HG02981 (cell line): ENCODE data around the gene IP6K1.
"Not testable (repeated sequence)": the region's sequence is repeated elsewhere in the genome, so short reads cannot be mapped to it uniquely, and the experiment has no call there.

ENCODE experiments used
- ATAC-seq: cut with Tn5 transposase; IDR thresholded peaks from one replicate; pipeline ENCODE4 v1.9.1; 2021; ENCODE audit warnings: mild to moderate bottlenecking, moderate library complexity; ENCODE audit not compliant: unreplicated experiment

IP6K1 gene

DNA sequence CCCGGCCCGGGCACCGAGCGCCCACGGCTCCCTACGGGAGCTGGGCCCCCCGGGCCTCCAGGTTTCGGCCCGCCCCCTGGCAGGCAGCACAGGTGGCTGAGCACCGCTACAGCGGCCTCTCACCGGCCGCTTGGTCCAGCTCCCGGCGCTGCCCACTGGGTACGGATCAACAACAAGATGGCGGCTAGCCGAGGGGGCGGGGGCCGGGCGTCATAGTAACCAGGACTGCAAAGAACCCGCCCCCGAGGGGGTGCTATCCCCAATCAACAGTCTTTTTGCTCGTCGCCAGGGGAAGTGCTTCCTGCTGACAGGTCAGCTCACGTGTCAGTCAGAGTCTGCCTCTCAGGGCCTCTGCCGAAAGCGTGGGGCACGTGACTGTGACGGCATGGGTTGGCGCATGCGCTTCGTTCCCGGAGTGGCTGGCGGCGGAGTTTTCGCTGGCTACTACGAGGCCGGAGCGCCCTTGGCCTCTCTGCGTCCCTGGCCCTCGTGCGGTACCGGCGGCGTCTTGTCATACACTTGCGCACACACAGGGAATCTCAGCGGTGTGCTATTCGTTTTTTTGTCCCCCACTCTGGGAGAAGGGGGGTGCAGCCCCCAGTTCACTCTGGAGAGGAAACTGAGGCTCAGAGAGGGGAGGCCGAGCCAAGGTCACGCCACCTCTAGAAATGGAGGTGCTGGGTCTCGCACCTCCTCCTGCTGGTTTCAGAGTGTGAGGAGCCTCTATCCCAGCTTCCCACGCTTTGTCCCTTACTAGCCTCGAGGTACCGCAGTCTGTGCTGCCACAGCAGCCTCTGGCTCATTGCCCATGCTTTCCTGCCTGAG is at the start of gene IP6K1:
IP6K1 (minus strand) TSS at position 186 of the 825 bp plus-strand sequence. CDS start 38,502 bp downstream, outside the sequence.
- peak; percentile 98 for ATAC-seq

GRCh38 chr3:49831341-49831740 is 45.0 kb upstream of the IP6K1 start:
- ATAC-seq = no peak

DNA sequence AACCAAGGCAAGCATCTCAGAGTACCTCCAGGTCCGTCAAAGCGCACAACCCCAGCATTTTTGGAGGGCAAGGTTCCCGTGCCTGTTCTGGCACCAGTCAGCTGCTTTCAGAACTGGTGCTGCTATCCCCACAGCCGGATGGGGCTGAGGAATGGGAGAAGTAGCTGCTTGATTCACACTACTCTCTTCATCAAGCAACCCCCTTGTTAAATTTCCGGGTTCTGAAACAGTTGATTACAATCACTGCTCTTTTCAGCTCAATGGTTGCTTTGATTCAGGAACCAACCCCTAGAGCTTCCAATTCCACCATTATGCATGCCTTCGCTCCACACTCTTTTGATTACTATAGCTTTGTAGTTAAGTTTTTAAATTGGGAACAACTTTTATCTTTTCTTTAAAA is 39.7 kb upstream of the IP6K1 start:
- ATAC-seq = no peak

DNA sequence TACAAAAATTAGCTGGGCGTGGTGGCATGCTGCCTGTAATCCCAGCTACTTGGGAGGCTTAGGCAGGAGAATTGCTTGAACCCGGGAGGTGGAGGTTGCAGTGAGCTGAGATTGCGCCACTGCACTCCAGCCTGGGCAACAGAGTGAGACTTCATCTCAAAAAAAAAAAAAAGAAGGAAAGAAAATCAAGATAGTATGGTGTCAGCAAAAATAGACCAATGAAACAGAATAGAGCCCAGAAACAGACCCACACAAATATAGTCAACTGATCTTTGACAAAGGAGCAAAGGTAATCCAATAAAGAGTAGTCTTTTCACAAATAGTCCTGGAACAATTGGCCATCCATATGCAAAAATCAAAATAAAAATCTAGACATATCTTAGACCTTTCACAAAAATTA is 36.8 kb upstream of the IP6K1 start:
- not testable (repeated sequence) for ATAC-seq

DNA sequence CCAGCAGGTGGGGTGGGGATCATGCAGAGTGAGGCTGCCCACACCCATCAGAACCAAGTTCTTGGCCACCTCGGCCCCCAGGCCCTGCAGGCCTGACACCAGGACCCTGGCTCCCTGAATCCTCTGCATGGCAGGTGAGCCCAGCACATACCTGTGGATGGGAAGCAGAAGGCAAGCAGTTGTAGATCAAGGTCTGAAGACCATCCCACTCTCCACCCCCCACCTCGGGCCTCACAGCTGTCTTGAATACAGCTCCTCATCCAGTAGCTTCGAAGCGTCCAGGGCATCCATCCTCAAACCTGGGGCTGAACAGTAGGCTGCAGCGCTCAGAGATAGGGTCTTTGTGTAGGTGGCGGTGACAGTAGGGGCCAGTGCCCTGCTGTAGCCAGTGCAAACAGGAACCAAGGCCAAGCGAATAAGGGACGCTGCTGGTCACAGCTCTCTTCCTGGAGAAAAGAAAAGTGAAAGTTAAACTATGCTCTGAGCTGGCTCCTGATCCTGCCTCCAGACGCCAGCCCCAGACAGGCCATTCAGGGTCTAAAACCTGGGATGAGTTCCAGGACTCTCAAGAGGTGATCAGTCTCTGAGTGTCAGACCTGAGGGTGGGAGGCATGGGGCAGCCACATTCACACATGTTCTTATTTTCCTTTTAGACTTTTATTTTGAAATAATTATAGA is 27.3 kb upstream of the IP6K1 start, which contains the start of gene UBA7:
UBA7 (minus strand) TSS at position 457 of the 678 bp plus-strand sequence; CDS start at position 291, 166 bp downstream.
- peak; percentile 62 for ATAC-seq

- no peak for ATAC-seq
These were observed 26.7 kb upstream of the IP6K1 start for GRCh38 chr3:49812916-49813496.

GRCh38 chr3:49807431-49808114 is 21.2 kb upstream of the IP6K1 start:
- ATAC-seq = no peak

- ATAC-seq = no peak
These were observed 20.5 kb upstream of the IP6K1 start for GRCh38 chr3:49806850-49807249.

- no peak for ATAC-seq
These were observed 19.8 kb upstream of the IP6K1 start for GRCh38 chr3:49805897-49806701.

- no peak for ATAC-seq
These were observed 19.0 kb upstream of the IP6K1 start for GRCh38 chr3:49805367-49805782.

- no peak for ATAC-seq
These were observed 18.0 kb upstream of the IP6K1 start for GRCh38 chr3:49804141-49805041.

- ATAC-seq = no peak
These were observed 17.3 kb upstream of the IP6K1 start for GRCh38 chr3:49803465-49804140.

GRCh38 chr3:49802719-49803464 is 16.6 kb upstream of the IP6K1 start, which contains the start of gene INKA1:
Gene INKA1, plus strand, starts transcription at chr3:49803261. Its CDS starts 132 bp downstream, at chr3:49803393.
- peak; percentile 46 for ATAC-seq

DNA sequence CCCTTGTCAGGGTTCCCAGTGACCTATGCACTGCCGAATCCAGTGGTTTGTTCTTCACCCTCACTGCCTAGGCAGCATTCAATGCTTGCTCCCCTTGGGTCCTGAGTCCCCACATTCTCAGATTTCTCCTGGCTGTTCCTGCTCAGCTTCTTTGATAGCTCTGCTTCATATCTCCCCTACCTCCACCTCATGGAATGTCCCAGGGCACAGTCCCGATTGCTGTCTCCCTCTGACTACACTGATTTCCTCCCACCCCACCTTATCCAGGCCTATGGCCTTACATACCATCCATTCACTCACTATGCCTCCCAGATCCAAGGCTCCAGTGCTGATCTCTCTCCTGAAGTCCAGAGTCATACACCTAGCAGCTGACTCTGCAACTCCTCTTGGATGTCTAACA is 14.8 kb upstream of the IP6K1 start:
- no peak for ATAC-seq

DNA sequence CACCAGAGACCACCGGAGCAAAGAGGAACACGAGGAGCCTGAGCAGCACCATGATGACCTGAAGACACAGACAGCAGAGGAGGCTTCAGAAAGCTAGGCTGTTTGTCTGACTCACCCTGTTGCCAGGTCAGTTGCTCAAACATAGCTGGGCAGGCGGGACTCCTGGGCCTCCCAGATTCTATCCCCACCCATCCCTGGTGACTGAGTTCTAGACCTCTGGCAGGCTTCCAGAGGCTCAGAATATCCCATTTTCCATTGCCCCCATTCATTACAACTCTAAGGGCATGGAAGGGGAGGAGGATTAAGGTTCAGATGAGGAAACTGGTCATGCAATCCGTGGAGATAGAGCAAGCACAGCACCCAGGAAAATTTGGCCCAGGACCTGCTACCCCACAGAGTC is 13.4 kb upstream of the IP6K1 start, which contains the start of gene CDHR4:
CDHR4 (minus strand) TSS at position 113 of the 400 bp plus-strand sequence; CDS start at position 52, 61 bp downstream.
- no peak for ATAC-seq

GRCh38 chr3:49799105-49799504 is 12.8 kb upstream of the IP6K1 start:
- no peak for ATAC-seq
